ENCODE measurements around the gene CACNG4. TPM values are rescaled to one million over a fixed set of nuclear protein-coding genes. Genes with fewer than 3 reads are reported as not detected.

CACNG4 gene
- under 1 TPM; 0.07 to 0.47 (median 0.26) TPM for total RNA-seq
- long read RNA-seq, donor 1: 0 reads
- long read RNA-seq, donor 2: 0 reads

GRCh38 chr17:66963909-66964771 lies at the start of gene CACNG4:
Gene CACNG4 (plus strand): TSS chr17:66964707. CDS start chr17:66964912, 205 bp downstream.
- ATAC-seq (no peak), DNase-seq (no peak)
- Histone ChIP-seq H3K4me1 (ENCODE audit: low read depth) (peaks cover 10% of the 10 kb centered on the region), H3K4me3 (no peak within 1 kb of the TSS), H3K36me3 (ENCODE audit: low read depth) (no peaks in the 10 kb centered on the region), H3K9me3 (no peaks in the 10 kb centered on the region)
- intact Hi-C loops (cut with DNase I, micrococcal nuclease): no loop called here
- TF ChIP-seq CTCF (IDR thresholded peaks at IDR 0.05): no peak

- Histone ChIP-seq H3K9me3 (no peaks in the 10 kb centered on the region), H3K4me1 (ENCODE audit: low read depth) (no peaks in the 10 kb centered on the region), H3K4me3 (no peak overlapping the region), H3K36me3 (ENCODE audit: low read depth) (no peaks in the 10 kb centered on the region)
- peak; percentile 95 for ATAC-seq
- peak; percentile 63 to 83 (median 71) for DNase-seq
- TF ChIP-seq CTCF (IDR thresholded peaks at IDR 0.05): peak; percentile 45
- intact Hi-C loops (cut with DNase I, micrococcal nuclease): no loop called here
These were observed 49.3 kb upstream of the CACNG4 start for GRCh38 chr17:66915204-66915611.

GRCh38 chr17:66915792-66916191 lies 48.7 kb upstream of the CACNG4 start:
- intact Hi-C loops (cut with DNase I, micrococcal nuclease): no loop called here
- no peak for ATAC-seq

GRCh38 chr17:66916946-66917345 lies 47.6 kb upstream of the CACNG4 start:
- intact Hi-C loops (cut with DNase I, micrococcal nuclease): no loop called here
- H3K36me3 ChIP-seq (ENCODE audit: low read depth): no peaks in the 10 kb centered on the region
- ATAC-seq (no peak), DNase-seq (no peak)
- TF ChIP-seq CTCF (IDR thresholded peaks at IDR 0.05): no peak
- H3K4me3 ChIP-seq: no peak overlapping the region
- no peaks in the 10 kb centered on the region for H3K9me3 ChIP-seq
- H3K4me1 ChIP-seq (ENCODE audit: low read depth): no peaks in the 10 kb centered on the region

More at GRCh38 chr17:66915792-66916191, 48.7 kb upstream of the CACNG4 start:
- H3K4me1 ChIP-seq (ENCODE audit: low read depth): no peaks in the 10 kb centered on the region
- TF ChIP-seq CTCF (IDR thresholded peaks at IDR 0.05): no peak
- DNase-seq: no peak
- H3K4me3 ChIP-seq: no peak overlapping the region
- H3K9me3 ChIP-seq: no peaks in the 10 kb centered on the region
- H3K36me3 ChIP-seq (ENCODE audit: low read depth): no peaks in the 10 kb centered on the region

GRCh38 chr17:66918896-66919295 lies 45.6 kb upstream of the CACNG4 start:
- ATAC-seq (no peak), DNase-seq (no peak)
- Histone ChIP-seq H3K36me3 (ENCODE audit: low read depth) (no peaks in the 10 kb centered on the region), H3K4me3 (no peak overlapping the region), H3K9me3 (no peaks in the 10 kb centered on the region), H3K4me1 (ENCODE audit: low read depth) (no peaks in the 10 kb centered on the region)
- TF ChIP-seq CTCF (IDR thresholded peaks at IDR 0.05): no peak
- intact Hi-C loops (cut with DNase I, micrococcal nuclease): no loop called here

All from mucosa of descending colon (tissue), 3 donors.